Measurements from ENCODE around the gene LAMA2.

DNA sequence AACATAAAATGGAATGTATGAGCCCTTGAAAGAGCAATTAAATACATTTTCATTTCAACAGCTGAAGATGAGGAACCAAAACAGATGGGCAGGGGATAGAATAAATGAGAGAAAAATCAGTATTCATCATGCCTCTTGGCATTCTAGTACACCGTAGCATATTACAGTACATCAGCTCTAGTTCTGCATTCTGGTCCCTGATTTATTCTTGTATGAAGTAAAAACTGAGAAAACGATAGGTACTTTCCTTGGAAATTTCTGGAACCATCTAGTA is 477.7 kb downstream of the LAMA2 start:
- TF ChIP-seq EP300 (IDR thresholded peaks at IDR 0.05): no peak
- TF ChIP-seq, protein P1, sequence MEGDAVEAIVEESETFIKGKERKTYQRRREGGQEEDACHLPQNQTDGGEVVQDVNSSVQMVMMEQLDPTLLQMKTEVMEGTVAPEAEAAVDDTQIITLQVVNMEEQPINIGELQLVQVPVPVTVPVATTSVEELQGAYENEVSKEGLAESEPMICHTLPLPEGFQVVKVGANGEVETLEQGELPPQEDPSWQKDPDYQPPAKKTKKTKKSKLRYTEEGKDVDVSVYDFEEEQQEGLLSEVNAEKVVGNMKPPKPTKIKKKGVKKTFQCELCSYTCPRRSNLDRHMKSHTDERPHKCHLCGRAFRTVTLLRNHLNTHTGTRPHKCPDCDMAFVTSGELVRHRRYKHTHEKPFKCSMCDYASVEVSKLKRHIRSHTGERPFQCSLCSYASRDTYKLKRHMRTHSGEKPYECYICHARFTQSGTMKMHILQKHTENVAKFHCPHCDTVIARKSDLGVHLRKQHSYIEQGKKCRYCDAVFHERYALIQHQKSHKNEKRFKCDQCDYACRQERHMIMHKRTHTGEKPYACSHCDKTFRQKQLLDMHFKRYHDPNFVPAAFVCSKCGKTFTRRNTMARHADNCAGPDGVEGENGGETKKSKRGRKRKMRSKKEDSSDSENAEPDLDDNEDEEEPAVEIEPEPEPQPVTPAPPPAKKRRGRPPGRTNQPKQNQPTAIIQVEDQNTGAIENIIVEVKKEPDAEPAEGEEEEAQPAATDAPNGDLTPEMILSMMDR (IDR thresholded peaks at IDR 0.05): no peak
- TF ChIP-seq POLR2A (IDR thresholded peaks at IDR 0.05): no peak
